ENCODE data around the gene PLEKHA6.
"Not testable (repeated sequence)": the region's sequence is repeated elsewhere in the genome, so short reads cannot be mapped to it uniquely, and the experiment has no call there.

The PLEKHA6 gene

GRCh38 chr1:204260601-204261197 lies 99.0 kb downstream of the PLEKHA6 start:
- DNase-seq (ENCODE audit: low spot score) = no peak

GRCh38 chr1:204259782-204260181 lies 99.9 kb downstream of the PLEKHA6 start:
- DNase-seq (ENCODE audit: low spot score) = no peak

- DNase-seq (ENCODE audit: low spot score) = no peak
Measured at GRCh38 chr1:204259196-204259595, 100.5 kb downstream of the PLEKHA6 start.

GRCh38 chr1:204258213-204259115 lies 101.3 kb downstream of the PLEKHA6 start:
- DNase-seq (ENCODE audit: low spot score) = peak; percentile 84

- DNase-seq (ENCODE audit: low spot score) = no peak
Measured at GRCh38 chr1:204257446-204257845, 102.3 kb downstream of the PLEKHA6 start.

- no peak for DNase-seq (ENCODE audit: low spot score)
Measured at GRCh38 chr1:204256531-204256930, 103.2 kb downstream of the PLEKHA6 start.

- no peak for DNase-seq (ENCODE audit: low spot score)
Measured at GRCh38 chr1:204255966-204256365, 103.8 kb downstream of the PLEKHA6 start.

- peak; percentile 67 for DNase-seq (ENCODE audit: low spot score)
Measured at GRCh38 chr1:204255225-204255624, 104.5 kb downstream of the PLEKHA6 start.

GRCh38 chr1:204254031-204254661 lies 105.6 kb downstream of the PLEKHA6 start:
- no peak for DNase-seq (ENCODE audit: low spot score)

GRCh38 chr1:204251926-204252689 lies 107.6 kb downstream of the PLEKHA6 start:
- DNase-seq (ENCODE audit: low spot score) = no peak

- DNase-seq (ENCODE audit: low spot score) = no peak
Measured at GRCh38 chr1:204251286-204251685, 108.4 kb downstream of the PLEKHA6 start.

- no peak for DNase-seq (ENCODE audit: low spot score)
Measured at GRCh38 chr1:204250428-204251030, 109.2 kb downstream of the PLEKHA6 start.

- DNase-seq (ENCODE audit: low spot score) = no peak
Measured at GRCh38 chr1:204249736-204250427, 109.8 kb downstream of the PLEKHA6 start.

- no peak for DNase-seq (ENCODE audit: low spot score)
Measured at GRCh38 chr1:204248954-204249353, 110.8 kb downstream of the PLEKHA6 start.

GRCh38 chr1:204246876-204247275 lies 112.9 kb downstream of the PLEKHA6 start:
- no peak for DNase-seq (ENCODE audit: low spot score)

GRCh38 chr1:204242920-204243319 lies 116.8 kb downstream of the PLEKHA6 start:
- no peak for DNase-seq (ENCODE audit: low spot score)

- DNase-seq (ENCODE audit: low spot score) = no peak
Measured at GRCh38 chr1:204241914-204242313, 117.8 kb downstream of the PLEKHA6 start.

GRCh38 chr1:204241050-204241449 lies 118.7 kb downstream of the PLEKHA6 start:
- no peak for DNase-seq (ENCODE audit: low spot score)

- DNase-seq (ENCODE audit: low spot score) = no peak
Measured at GRCh38 chr1:204240233-204240632, 119.5 kb downstream of the PLEKHA6 start.

GRCh38 chr1:204239401-204239800 lies 120.3 kb downstream of the PLEKHA6 start:
- not testable (repeated sequence) for DNase-seq (ENCODE audit: low spot score)

GRCh38 chr1:204238520-204238919 lies 121.2 kb downstream of the PLEKHA6 start:
- DNase-seq (ENCODE audit: low spot score) = not testable (repeated sequence)

Measured in ecto neural progenitor cell (in vitro differentiated cells).